SU-DHL-6 (cell line): Measurements from ENCODE around the gene PUS1.

Experiments
- H2AFZ ChIP-seq: fragments of 200-600 bp; sonication (generic); 2 replicates; pipeline ENCODE4 v1.6.1; 2014; ENCODE audit warnings: low read depth, mild to moderate bottlenecking, moderate library complexity, mixed read lengths, antibody characterized with exemption, low read length; ENCODE audit not compliant: severe bottlenecking
- H3F3A ChIP-seq: fragments of 200-600 bp; shearing (Covaris generic); 2 replicates; pipeline ENCODE4 v1.6.0; 2016; ENCODE audit warnings: antibody characterized with exemption, mild to moderate bottlenecking; ENCODE audit not compliant: insufficient read depth
- H3K27ac ChIP-seq: fragments of 200-600 bp; sonication (generic); 2 replicates; pipeline ENCODE4 v1.5.1; 2016; ENCODE audit warnings: low read depth, mild to moderate bottlenecking, low read length, moderate library complexity, mixed read lengths
- H3K27me3 ChIP-seq: fragments of 200-600 bp; sonication (generic), shearing (Covaris generic); 2 replicates; pipeline ENCODE4 v1.6.0; 2014; ENCODE audit warnings: mild to moderate bottlenecking, low read length
- H3K36me3 ChIP-seq: fragments of 200-600 bp; sonication (generic); 2 replicates; pipeline ENCODE4 v1.6.1; 2014; ENCODE audit warnings: mild to moderate bottlenecking, low read length, mixed read lengths
- H3K4me2 ChIP-seq: fragments of 300-600, 200-600 bp; shearing (Covaris generic), sonication (generic); 2 replicates; pipeline ENCODE4 v1.6.0; 2014; ENCODE audit warnings: low read length, low read depth, mild to moderate bottlenecking; ENCODE audit not compliant: poor library complexity, severe bottlenecking
- H3K4me3 ChIP-seq: fragments of 200-600 bp; sonication (generic); 2 replicates; pipeline ENCODE4 v1.5.1; 2014; ENCODE audit warnings: antibody characterized with exemption, low read length, mild to moderate bottlenecking, mixed read lengths; ENCODE audit not compliant: insufficient read depth, poor library complexity, severe bottlenecking
- H3K79me2 ChIP-seq: fragments of 200-600 bp; sonication (generic); 2 replicates; pipeline ENCODE4 v1.6.1; 2014; ENCODE audit warnings: mild to moderate bottlenecking, low read length, moderate library complexity; ENCODE audit not compliant: insufficient read depth
- H3K9ac ChIP-seq: fragments of 200-600 bp; sonication (generic); 2 replicates; pipeline ENCODE4 v1.7.0; 2014; ENCODE audit warnings: mild to moderate bottlenecking, low read length
- H3K9me2 ChIP-seq: fragments of 200-600 bp; sonication (generic); replicated peaks from 2 replicates; pipeline ENCODE4 v1.6.1; 2014; ENCODE audit warnings: low read length; ENCODE audit not compliant: insufficient read depth
- H3K9me3 ChIP-seq: fragments of 200-600 bp; sonication (generic); 2 replicates; pipeline ENCODE4 v1.6.1; 2014; ENCODE audit warnings: low read length, mixed read lengths; ENCODE audit not compliant: insufficient read depth
- H4K20me1 ChIP-seq: fragments of 200-600 bp; sonication (generic); 2 replicates; pipeline ENCODE4 v1.6.1; 2014; ENCODE audit warnings: low read depth, mild to moderate bottlenecking, antibody characterized with exemption, low read length, moderate library complexity, mixed read lengths
- CTCF ChIP-seq: fragments of 200-600 bp; sonication (generic); IDR thresholded peaks from one replicate; pipeline ENCODE4 v1.5.1; 2017; ENCODE audit warnings: antibody characterized with exemption, mild to moderate bottlenecking, low read length, moderate library complexity; ENCODE audit not compliant: insufficient read depth, poor library complexity, severe bottlenecking
- EZH2phosphoT487 ChIP-seq: fragments of 200-600 bp; sonication (generic), shearing (Covaris generic); conservative IDR thresholded peaks from 2 replicates; pipeline ENCODE4 v1.6.1; 2018; ENCODE audit warnings: mild to moderate bottlenecking, antibody characterized with exemption, low read length, moderate library complexity, mixed read lengths

The PUS1 gene

GRCh38 chr12:131934535-131934934, 5.5 kb downstream of the PUS1 start:
- H3K79me2 ChIP-seq, result peaks cover 16% of the 10 kb centered on the region
- H3K27ac ChIP-seq, result no peak overlapping the region
- no peaks in the 10 kb centered on the region; the same call in 1 of the 2 replicates for H4K20me1 ChIP-seq
- no peak overlapping the region for H3K9ac ChIP-seq
- no peaks in the 10 kb centered on the region for H3K27me3 ChIP-seq
- TF ChIP-seq CTCF (no peak), EZH2phosphoT487 (no peak)
- H3F3A ChIP-seq, result no peaks in the 10 kb centered on the region
- H2AFZ ChIP-seq, result no peak overlapping the region
- no peaks in the 10 kb centered on the region for H3K9me3 ChIP-seq
- H3K4me2 ChIP-seq, result no peak overlapping the region
- H3K4me3 ChIP-seq, result no peak overlapping the region
- no peaks in the 10 kb centered on the region for H3K9me2 ChIP-seq
- peaks cover 16% of the 10 kb centered on the region; the same call in 1 of the 2 replicates for H3K36me3 ChIP-seq

- Histone ChIP-seq H2AFZ (no peak overlapping the region), H3K9ac (no peak overlapping the region), H3K36me3 (peaks cover 4% of the 10 kb centered on the region; the same call in 1 of the 2 replicates), H3K9me3 (no peaks in the 10 kb centered on the region), H3K27ac (no peak overlapping the region), H3K4me3 (no peak overlapping the region), H3K27me3 (no peaks in the 10 kb centered on the region), H3F3A (no peaks in the 10 kb centered on the region), H3K9me2 (no peaks in the 10 kb centered on the region), H3K4me2 (no peak overlapping the region), H4K20me1 (no peaks in the 10 kb centered on the region; the same call in 1 of the 2 replicates), H3K79me2 (no peaks in the 10 kb centered on the region)
- TF ChIP-seq EZH2phosphoT487, result no peak
- no peak for TF ChIP-seq CTCF
Observed at GRCh38 chr12:131938082-131938481, 9.0 kb downstream of the PUS1 start.

- H2AFZ ChIP-seq, result no peak overlapping the region
- no peaks in the 10 kb centered on the region for H3K9me3 ChIP-seq
- TF ChIP-seq CTCF (no peak), EZH2phosphoT487 (no peak)
- no peaks in the 10 kb centered on the region for H3K9me2 ChIP-seq
- no peak overlapping the region for H3K9ac ChIP-seq
- no peaks in the 10 kb centered on the region for H3K27me3 ChIP-seq
- H3F3A ChIP-seq, result no peaks in the 10 kb centered on the region
- H3K36me3 ChIP-seq, result no peaks in the 10 kb centered on the region
- no peak overlapping the region for H3K4me2 ChIP-seq
- H3K79me2 ChIP-seq, result no peaks in the 10 kb centered on the region
- no peak overlapping the region for H3K27ac ChIP-seq
- H4K20me1 ChIP-seq, result no peaks in the 10 kb centered on the region; the same call in 1 of the 2 replicates
- no peak overlapping the region for H3K4me3 ChIP-seq
Observed at GRCh38 chr12:131939007-131939406, 9.9 kb downstream of the PUS1 start.
